AG09319 (cell line): ENCODE results near the gene GAL3ST3.

Source experiments
- DNase-seq: peaks from one replicate; pipeline ENCODE4 v3.0.0-alpha.2; 2010; ENCODE audit warnings: low read depth; ENCODE audit errors: extremely low read depth
- CTCF ChIP-seq: IDR thresholded peaks from 2 replicates; pipeline ENCODE4 v1.5.1; 2011; ENCODE audit warnings: low read depth, mild to moderate bottlenecking, inconsistent platforms, low read length, moderate library complexity

The GAL3ST3 gene

GRCh38 chr11:65992056-65992455 lies 56.9 kb downstream of the GAL3ST3 start:
- no peak for TF ChIP-seq CTCF
- DNase-seq, result no peak
